DND-41 (cell line): Measurements from ENCODE around the gene CDK5.

Experiments
- EZH2 ChIP-seq: IDR thresholded peaks from 3 replicates; pipeline ENCODE4 v1.6.1; 2012; ENCODE audit warnings: borderline replicate concordance, low read depth, mild to moderate bottlenecking, moderate library complexity, low read length, inconsistent platforms; ENCODE audit not compliant: severe bottlenecking
- TF ChIP-seq, protein P1 (sequence below): IDR thresholded peaks from 2 replicates; pipeline ENCODE4 v1.5.1; 2012; ENCODE audit warnings: borderline replicate concordance, low read length, moderate library complexity, mild to moderate bottlenecking; ENCODE audit not compliant: poor library complexity, severe bottlenecking; ENCODE audit errors: extremely low read depth

DNA sequence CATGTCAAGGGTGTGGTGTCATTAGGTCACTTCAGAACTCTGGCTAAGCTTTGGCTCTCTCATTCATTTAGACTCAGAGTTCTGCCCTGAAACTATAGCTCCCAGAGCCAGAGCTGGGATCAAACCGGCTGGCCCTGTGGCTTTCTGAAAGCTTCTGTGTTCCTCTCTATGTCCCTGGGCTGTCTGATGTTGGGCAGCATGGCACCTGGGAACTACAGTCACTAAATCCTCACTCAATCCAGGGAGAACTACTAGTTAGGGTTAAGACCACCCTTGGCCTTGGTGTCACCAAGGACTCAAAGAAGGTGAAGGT lies 46.6 kb downstream of the CDK5 start:
- TF ChIP-seq, protein P1, sequence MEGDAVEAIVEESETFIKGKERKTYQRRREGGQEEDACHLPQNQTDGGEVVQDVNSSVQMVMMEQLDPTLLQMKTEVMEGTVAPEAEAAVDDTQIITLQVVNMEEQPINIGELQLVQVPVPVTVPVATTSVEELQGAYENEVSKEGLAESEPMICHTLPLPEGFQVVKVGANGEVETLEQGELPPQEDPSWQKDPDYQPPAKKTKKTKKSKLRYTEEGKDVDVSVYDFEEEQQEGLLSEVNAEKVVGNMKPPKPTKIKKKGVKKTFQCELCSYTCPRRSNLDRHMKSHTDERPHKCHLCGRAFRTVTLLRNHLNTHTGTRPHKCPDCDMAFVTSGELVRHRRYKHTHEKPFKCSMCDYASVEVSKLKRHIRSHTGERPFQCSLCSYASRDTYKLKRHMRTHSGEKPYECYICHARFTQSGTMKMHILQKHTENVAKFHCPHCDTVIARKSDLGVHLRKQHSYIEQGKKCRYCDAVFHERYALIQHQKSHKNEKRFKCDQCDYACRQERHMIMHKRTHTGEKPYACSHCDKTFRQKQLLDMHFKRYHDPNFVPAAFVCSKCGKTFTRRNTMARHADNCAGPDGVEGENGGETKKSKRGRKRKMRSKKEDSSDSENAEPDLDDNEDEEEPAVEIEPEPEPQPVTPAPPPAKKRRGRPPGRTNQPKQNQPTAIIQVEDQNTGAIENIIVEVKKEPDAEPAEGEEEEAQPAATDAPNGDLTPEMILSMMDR: no peak
- TF ChIP-seq EZH2: no peak
